ENCODE measurements around the gene CNPY4. TPM values are rescaled to one million over a fixed set of nuclear protein-coding genes. Genes with fewer than 3 reads are reported as not detected.

CNPY4 gene
- total RNA-seq, 2 donors from 2014 or later, result 17.5 to 19.1 TPM

GRCh38 chr7:100153708-100154535 is 34.5 kb downstream of the CNPY4 start:
- H3K4me1 Mint-ChIP-seq (ENCODE audit: low read depth in 2 of 2), result peaks cover 23 to 24% of the 10 kb centered on the region in 2 donors
- H3K27me3 Mint-ChIP-seq, result no peaks in the 10 kb centered on the region
- H3K9me3 Mint-ChIP-seq, result no peaks in the 10 kb centered on the region
- no peak overlapping the region for H3K4me3 Mint-ChIP-seq
- peak overlapping the region in 1 of 2 donors; percentile 41 for H3K27ac Mint-ChIP-seq
- ATAC-seq (no peak), DNase-seq (ENCODE audit: low spot score) (no peak)
- peaks cover 16% of the 10 kb centered on the region for H3K36me3 Mint-ChIP-seq

DNA sequence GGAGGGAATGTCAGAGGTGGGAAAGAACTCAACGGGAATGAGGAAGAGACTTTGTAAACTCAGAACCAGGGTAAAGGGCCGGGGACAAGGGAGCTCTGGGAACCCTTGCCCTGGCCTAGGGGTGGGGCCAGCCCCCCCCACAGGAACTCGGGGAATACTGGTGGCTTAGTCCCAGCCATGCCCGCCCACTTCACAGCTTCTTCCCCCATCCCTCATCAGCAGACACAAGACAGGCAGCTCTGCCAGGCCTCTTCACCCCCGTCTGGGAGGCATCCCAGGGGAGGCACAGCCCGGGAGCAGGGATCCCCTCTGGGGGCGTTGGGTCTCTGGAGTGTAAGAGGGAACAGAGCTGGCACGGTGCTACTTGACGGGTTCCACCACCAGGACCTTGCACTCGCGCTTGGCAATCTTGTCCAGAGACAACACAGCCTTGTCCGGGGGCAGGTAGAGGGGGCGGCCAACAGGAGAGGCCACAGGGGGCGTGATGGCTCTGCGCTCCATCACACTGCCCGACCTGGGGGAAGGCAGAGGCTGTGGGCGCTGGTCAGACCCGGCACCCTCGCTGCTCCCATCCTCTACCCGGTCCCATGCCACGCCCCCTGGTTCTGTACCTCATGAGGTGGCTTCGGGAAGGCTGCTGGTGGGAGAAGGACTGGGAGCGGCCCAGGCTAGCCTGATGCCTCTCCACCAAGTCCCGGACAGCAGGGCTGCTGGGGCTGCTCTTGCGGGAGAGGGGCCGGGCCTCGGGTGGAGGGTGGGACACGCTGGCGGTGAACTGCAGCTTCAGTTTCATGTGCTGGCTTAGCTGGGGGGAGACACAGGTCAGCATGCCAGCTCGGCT is 35.4 kb downstream of the CNPY4 start:
- Mint-ChIP-seq H3K27me3 (no peaks in the 10 kb centered on the region), H3K9me3 (no peaks in the 10 kb centered on the region), H3K27ac (no peak overlapping the region), H3K4me3 (no peak overlapping the region), H3K36me3 (peaks cover 16% of the 10 kb centered on the region), H3K4me1 (ENCODE audit: low read depth in 2 of 2) (peaks cover 23% of the 10 kb centered on the region in 2 donors)
- ATAC-seq (no peak), DNase-seq (ENCODE audit: low spot score) (no peak)

DNA sequence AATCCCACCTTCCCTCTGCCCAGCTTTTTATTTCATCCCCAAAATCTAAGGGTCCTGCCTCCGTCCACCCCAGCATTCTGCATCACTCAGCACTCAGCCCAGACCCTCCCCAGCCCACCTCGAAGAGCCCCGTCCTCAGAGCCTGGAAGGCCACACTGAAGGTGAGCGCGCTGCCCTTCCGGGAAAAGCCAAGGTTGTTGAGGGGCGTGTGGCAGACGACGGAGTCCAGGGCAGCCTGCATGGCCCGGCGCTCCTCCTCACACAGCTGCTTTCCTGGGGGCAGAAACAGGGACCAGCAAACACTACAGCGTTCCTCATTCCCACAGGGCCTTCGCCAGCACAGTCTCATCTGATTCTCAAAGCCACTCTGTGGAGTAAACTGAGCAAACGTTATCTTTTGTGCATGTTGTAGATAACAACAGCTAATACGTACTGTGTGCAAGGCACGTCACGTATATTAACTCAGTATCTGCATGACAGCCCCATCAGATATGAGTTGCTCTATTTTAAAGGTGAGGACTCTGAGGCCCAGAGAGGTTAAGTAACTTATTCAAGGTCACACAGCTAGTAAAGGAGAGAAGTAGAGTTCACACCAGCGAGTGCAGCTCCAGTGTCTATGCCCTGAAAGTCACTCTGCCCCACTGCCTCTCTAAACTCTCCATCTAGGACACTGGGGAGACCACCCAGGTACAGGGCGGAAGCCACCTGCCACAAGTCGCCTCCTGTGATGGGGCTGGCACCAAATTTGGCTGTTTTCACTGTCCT is 36.3 kb downstream of the CNPY4 start:
- peaks cover 8% of the 10 kb centered on the region for H3K36me3 Mint-ChIP-seq
- peaks cover 15 to 17% of the 10 kb centered on the region in 2 donors for H3K4me1 Mint-ChIP-seq (ENCODE audit: low read depth in 2 of 2)
- peak overlapping the region in 1 of 2 donors; percentile 92 for H3K27ac Mint-ChIP-seq
- ATAC-seq, result no peak
- H3K4me3 Mint-ChIP-seq, result no peak overlapping the region
- no peaks in the 10 kb centered on the region for H3K27me3 Mint-ChIP-seq
- H3K9me3 Mint-ChIP-seq, result no peaks in the 10 kb centered on the region
- DNase-seq (ENCODE audit: low spot score), result no peak

DNA sequence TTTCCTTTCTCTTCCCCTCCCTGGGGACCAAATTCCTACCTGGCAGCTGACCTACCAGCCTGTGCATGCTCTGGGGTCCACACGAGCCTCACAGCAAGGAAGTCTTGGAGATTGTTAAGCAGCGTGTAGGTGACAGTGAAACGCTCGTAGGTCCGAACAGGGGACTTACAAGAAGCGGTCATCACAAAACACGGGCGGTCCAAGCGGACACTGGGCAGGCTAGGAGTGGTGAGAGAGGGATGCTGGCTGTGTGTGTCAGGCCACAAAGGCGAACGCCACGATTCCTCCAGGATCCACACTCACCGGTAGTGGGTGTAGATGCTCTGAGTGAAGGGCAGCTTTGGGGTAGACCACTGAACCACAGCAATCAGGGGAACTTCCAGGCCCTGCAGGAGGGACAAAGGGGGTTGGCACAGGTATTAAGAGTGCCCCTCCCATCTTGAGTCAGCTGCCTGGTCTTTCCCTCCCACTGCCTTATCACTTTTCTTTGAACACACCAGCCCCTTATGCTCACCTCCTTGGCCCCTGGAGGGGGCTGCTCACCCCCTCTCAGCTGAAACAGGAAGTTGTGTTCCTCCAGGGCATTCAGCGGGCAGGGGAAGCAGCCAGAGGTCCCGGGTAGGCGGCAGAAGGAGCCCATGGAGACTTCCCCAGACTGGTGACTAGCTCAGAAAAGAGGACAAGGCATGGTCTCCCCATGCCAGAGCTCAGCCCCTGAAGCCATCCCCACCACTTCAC is 37.1 kb downstream of the CNPY4 start:
- Mint-ChIP-seq H3K4me3 (peak overlapping the region; percentile 80), H3K4me1 (ENCODE audit: low read depth in 2 of 2) (peaks cover 15 to 17% of the 10 kb centered on the region in 2 donors), H3K27me3 (no peaks in the 10 kb centered on the region), H3K36me3 (peaks cover 8% of the 10 kb centered on the region), H3K9me3 (no peaks in the 10 kb centered on the region), H3K27ac (peak overlapping the region; percentile 66 to 92)
- DNase-seq (ENCODE audit: low spot score) (no peak), ATAC-seq (no peak)

- DNase-seq (ENCODE audit: low spot score), result no peak
Measured at GRCh38 chr7:100157069-100157333, 37.6 kb downstream of the CNPY4 start.

GRCh38 chr7:100157334-100158228 is 38.1 kb downstream of the CNPY4 start:
- peak in 1 of 2 donors; percentile 4 for ATAC-seq
- DNase-seq (ENCODE audit: low spot score), result peak; percentile 40
- peak overlapping the region; percentile 80 for H3K4me3 Mint-ChIP-seq

More at GRCh38 chr7:100157069-100157333, 37.6 kb downstream of the CNPY4 start:
- Mint-ChIP-seq H3K4me1 (ENCODE audit: low read depth in 2 of 2) (peaks cover 14 to 17% of the 10 kb centered on the region in 2 donors), H3K27me3 (no peaks in the 10 kb centered on the region), H3K9me3 (no peaks in the 10 kb centered on the region), H3K36me3 (peaks cover 7% of the 10 kb centered on the region), H3K27ac (peak overlapping the region; percentile 66 to 92), H3K4me3 (peak overlapping the region; percentile 80)
- no peak for ATAC-seq

DNA sequence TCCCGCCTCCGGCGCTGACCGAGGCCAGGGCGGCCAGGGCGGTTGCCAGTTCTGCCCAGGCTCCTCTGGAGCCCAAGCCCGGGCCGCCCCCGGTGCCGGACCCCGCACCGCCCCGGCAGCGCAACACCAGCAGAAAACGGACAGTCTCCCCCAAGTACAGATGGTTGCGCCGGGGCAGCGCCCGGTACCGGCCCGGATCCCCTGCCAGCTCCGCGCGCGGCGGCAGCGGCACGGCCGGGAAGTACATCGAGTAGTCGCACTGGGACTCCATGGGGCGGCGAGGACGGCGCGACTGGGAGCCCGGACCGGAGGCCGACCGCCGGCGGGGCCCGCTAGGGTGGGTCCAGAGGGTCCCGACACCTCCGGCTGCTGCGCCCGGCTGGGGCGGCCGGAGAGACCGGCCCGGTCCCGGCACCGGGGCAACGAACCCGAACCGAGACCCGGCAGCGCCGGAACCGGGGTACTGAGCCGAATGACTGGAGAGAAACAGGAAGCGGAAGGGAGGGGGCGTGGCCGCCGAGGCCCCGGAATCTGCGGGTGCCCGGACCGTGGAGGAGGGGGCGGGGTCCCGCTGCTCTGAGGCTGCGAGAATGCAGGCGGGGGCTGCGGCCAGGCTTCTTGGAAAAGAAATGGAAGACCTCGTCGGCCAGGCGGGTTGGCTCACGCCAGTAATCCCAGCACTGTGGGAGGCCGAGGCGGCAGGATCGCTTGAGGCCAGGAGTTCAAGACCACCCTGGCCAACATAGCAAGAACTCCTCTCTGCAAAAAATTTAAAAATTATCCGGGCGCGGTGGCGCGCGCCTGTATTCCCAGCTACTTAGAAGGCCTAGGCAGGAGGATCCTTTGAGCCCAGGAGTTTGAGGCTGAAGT is 39.0 kb downstream of the CNPY4 start, which contains the start of gene TRAPPC14:
TRAPPC14 (minus strand) TSS at position 495 of the 870 bp plus-strand sequence; CDS start at position 271, 224 bp downstream.
- Mint-ChIP-seq H3K9me3 (no peaks in the 10 kb centered on the region), H3K4me3 (peak within 1 kb of the TSS; percentile 80), H3K27ac (peak within 1 kb of the TSS; percentile 71 to 92), H3K27me3 (no peaks in the 10 kb centered on the region), H3K4me1 (ENCODE audit: low read depth in 2 of 2) (peaks cover 6 to 11% of the 10 kb centered on the region in 2 donors), H3K36me3 (no peaks in the 10 kb centered on the region)
- DNase-seq (ENCODE audit: low spot score) (peak; percentile 93), ATAC-seq (peak; percentile 94 to 95)

More at GRCh38 chr7:100157334-100158228, 38.1 kb downstream of the CNPY4 start:
- Mint-ChIP-seq H3K36me3 (peaks cover 2% of the 10 kb centered on the region), H3K4me1 (ENCODE audit: low read depth in 2 of 2) (peaks cover 8 to 12% of the 10 kb centered on the region in 2 donors), H3K27ac (peak overlapping the region; percentile 66 to 92), H3K9me3 (no peaks in the 10 kb centered on the region), H3K27me3 (no peaks in the 10 kb centered on the region)

GRCh38 chr7:100159099-100159623 is 39.7 kb downstream of the CNPY4 start:
- H3K27me3 Mint-ChIP-seq, result no peaks in the 10 kb centered on the region
- ATAC-seq (no peak), DNase-seq (ENCODE audit: low spot score) (peak; percentile 34)
- H3K4me1 Mint-ChIP-seq (ENCODE audit: low read depth in 2 of 2), result peaks cover 6 to 7% of the 10 kb centered on the region in 2 donors
- H3K4me3 Mint-ChIP-seq, result peak overlapping the region; percentile 78
- H3K27ac Mint-ChIP-seq, result peak overlapping the region; percentile 71 to 79
- no peaks in the 10 kb centered on the region for H3K36me3 Mint-ChIP-seq
- H3K9me3 Mint-ChIP-seq, result no peaks in the 10 kb centered on the region

- DNase-seq (ENCODE audit: low spot score), result no peak
- Mint-ChIP-seq H3K4me1 (ENCODE audit: low read depth in 2 of 2) (peaks cover 6 to 7% of the 10 kb centered on the region in 2 donors), H3K9me3 (no peaks in the 10 kb centered on the region), H3K27ac (no peak overlapping the region), H3K4me3 (peak overlapping the region; percentile 34), H3K36me3 (no peaks in the 10 kb centered on the region), H3K27me3 (no peaks in the 10 kb centered on the region)
- ATAC-seq, result no peak
Measured at GRCh38 chr7:100160067-100160466, 40.6 kb downstream of the CNPY4 start.

DNA sequence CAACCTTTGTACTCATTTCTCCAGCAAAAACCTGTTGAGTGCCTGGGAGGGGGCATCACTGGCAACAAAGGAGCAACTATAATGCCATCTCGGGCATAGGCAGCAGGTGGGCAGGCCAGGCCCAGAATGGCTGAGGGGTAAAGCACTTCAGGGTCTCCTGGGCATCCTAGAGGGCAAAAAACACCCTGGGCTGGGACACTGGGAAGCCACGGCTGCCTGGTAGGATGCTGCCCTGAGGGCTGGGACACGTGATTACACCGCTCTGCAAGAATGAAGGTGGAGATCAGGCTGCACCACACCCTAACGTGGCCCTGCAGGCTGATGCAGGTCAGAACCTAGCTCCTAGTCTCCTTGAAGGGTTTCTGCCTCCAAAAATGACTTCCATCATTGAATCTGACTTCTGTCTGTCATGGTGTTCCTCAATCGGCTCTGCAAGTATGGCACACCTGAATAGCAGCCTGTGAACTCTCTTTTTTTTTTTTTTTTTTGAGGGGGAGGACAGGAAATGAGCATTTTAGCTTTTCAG is 43.6 kb downstream of the CNPY4 start:
- no peaks in the 10 kb centered on the region for H3K36me3 Mint-ChIP-seq
- no peaks in the 10 kb centered on the region for H3K9me3 Mint-ChIP-seq
- DNase-seq (ENCODE audit: low spot score) (no peak), ATAC-seq (no peak)
- H3K4me1 Mint-ChIP-seq (ENCODE audit: low read depth in 2 of 2), result peaks cover 8 to 20% of the 10 kb centered on the region in 2 donors
- H3K27me3 Mint-ChIP-seq, result peaks cover 23 to 29% of the 10 kb centered on the region in 2 donors
- no peak overlapping the region for H3K4me3 Mint-ChIP-seq
- no peak overlapping the region for H3K27ac Mint-ChIP-seq

DNA sequence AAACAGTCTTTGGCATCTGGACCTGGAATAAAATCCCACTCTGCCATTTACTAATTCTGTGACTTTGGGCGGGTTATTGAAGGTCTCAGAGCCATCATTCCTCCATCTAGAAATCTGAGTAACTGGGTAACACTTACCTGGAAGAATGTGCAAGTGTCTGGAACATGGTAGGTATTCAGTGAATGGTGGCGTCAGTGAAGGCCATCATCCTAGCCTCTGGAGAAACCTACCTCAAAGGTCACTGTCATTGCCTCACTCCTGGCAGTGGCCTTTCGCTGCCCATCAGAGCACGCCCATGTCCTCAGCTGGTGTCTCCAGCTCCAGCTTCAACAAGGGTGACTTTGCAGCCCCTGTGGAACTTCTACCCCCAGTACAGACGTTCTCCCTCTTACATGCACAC is 44.4 kb downstream of the CNPY4 start:
- H3K4me3 Mint-ChIP-seq, result no peak overlapping the region
- H3K27ac Mint-ChIP-seq, result no peak overlapping the region

More for the DNA sequence above, 44.4 kb downstream of the CNPY4 start:
- Mint-ChIP-seq H3K27me3 (peaks cover 30 to 37% of the 10 kb centered on the region in 2 donors), H3K36me3 (no peaks in the 10 kb centered on the region), H3K9me3 (no peaks in the 10 kb centered on the region), H3K4me1 (ENCODE audit: low read depth in 2 of 2) (peaks cover 16 to 28% of the 10 kb centered on the region in 2 donors)
- ATAC-seq (no peak), DNase-seq (ENCODE audit: low spot score) (no peak)

Data from natural killer cell treated with Interleukin-12 subunit alpha and Interleukin-12 subunit beta and Interleukin-15 and Interleukin-18, amount 100 ng/mL, for 72 hours (primary cell).